Activated CD4-positive, alpha-beta T cell treated with anti-CD3 and anti-CD28 coated beads, Interleukin-2, amount 50 U/mL, for 4 hours (primary cell): ENCODE results near the gene RADIL.
A peak's percentile ranks its signal among the peaks of the same experiment; 100 is the strongest.

Experiments used
- DNase-seq, 2 experiments: peaks; one replicate each; pipeline ENCODE4 v3.0.0-alpha.2; 2020

The RADIL gene

DNA sequence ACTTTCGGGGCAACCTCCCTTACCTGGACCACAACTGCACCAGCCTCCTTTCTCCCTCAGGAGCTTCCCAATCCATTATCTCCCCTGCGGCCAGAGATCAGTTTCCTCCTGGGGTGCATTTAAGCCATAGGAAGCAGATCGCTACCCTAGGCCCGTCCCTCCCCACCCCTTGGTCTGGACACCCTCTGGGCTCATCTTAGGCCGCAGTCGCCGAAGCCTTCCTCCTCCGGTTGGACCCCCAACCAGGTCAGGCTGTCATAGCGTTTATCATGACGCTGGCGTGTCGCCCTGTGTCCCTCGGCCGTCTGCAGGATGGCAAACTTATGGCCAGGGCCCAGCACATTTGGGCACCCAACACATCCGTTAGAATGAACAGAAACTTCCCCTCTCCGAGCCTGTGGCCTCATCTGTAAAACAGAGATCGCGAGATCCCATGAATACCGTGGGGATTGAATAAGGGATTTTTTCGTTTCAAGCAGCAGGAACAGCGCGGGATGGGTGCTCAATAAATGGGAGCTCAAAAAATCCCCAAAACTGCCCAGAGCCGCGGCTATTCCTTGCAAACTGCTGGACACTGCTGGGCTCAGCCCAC lies 108.8 kb downstream of the RADIL start:
- DNase-seq = peak in 1 of 2 experiments; percentile 13

DNA sequence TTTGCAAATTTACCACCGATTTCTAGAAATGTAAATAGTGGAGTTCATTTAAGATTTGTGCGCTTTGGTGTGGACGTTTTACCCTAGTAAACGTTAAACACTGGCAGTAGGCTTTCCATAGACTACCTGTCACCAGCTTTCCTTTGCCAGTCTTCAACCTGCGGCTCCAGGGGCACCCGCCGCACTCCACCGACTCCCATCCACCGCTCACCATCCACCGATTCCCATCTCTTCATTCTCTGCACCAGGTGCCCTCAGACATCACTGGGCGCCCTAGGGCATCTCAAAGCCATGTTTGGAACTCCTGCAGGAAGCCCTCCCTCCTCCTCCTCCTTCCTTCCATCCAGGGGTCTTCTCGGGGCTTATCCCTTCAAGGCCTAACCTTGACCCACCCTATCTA lies 109.5 kb downstream of the RADIL start:
- no peak for DNase-seq

DNA sequence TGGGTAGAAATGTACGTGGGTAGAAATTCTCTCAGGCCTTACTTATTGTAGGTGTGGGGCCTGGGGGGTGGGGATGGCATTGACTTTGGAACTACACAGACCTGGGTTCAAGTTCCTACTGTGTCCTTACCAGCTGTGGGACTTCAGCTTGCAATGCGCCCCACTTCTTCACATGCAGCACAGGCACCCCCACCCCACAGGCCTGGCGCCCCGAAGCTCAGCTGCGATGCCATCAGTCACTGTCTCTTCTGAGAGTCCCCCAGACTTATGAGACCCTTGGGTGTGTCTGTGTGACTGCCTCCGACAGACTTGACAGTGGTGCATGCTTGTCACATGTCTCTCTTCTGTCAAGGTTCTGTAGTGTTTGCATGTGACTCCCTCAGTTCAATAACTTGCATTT lies 111.2 kb downstream of the RADIL start:
- no peak for DNase-seq

DNA sequence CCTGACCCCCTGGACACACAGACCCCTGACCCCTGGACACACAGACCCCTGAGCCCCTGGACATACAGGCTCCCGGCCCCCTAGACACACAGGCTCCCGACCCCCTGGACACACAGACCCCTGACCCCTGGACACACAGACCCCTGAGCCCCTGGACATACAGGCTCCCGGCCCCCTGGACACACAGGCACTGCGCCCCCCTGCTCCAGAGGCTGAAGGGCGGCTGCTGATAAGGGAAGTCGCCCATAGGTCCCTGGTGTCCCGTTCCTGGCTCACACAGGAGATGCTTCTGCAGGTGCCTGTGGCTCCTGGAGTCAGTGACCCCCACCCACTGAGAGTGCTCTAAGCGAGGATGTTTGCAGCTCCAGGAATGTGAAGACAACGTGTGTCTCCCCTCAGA lies 111.8 kb downstream of the RADIL start:
- no peak for DNase-seq

DNA sequence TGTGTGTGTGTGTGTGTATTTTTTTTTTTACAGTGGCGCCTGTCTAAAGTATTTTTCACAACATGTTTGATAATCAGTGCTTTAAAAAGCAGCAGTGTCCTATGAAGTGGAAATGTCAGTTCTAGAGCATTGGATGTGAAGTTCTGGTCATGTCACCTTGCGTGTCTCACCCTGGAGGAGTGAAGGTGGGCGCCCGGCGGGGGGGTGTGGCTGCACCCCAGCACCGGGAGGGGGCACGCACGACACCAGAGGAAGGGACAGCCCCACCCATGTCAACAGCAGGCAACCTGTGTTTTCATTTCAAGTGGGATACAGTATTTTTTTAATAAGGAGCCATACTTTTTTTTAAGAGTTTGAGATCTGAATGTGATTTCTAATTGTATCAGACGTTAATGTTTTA lies 112.6 kb downstream of the RADIL start:
- DNase-seq = no peak

DNA sequence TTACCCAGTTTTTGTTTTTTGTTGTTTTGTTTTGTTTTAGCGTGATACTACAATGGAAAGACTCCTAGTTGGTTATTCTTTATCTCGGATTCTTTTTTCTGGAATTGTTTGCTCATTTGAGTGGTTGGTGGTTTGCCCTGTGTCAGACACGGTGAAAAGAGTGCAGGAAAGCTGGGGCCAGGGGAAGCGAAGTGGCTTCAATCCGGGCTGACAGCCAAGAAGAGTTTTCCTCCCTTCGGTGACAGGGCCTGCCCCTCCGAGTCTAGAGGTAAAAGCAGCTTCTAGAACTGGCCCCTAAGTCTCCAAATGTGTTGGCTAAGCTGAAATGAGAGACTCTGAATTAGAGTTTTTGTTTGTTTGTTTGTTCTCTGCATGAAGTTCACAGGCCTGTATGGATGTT lies 113.8 kb downstream of the RADIL start:
- no peak for DNase-seq

DNA sequence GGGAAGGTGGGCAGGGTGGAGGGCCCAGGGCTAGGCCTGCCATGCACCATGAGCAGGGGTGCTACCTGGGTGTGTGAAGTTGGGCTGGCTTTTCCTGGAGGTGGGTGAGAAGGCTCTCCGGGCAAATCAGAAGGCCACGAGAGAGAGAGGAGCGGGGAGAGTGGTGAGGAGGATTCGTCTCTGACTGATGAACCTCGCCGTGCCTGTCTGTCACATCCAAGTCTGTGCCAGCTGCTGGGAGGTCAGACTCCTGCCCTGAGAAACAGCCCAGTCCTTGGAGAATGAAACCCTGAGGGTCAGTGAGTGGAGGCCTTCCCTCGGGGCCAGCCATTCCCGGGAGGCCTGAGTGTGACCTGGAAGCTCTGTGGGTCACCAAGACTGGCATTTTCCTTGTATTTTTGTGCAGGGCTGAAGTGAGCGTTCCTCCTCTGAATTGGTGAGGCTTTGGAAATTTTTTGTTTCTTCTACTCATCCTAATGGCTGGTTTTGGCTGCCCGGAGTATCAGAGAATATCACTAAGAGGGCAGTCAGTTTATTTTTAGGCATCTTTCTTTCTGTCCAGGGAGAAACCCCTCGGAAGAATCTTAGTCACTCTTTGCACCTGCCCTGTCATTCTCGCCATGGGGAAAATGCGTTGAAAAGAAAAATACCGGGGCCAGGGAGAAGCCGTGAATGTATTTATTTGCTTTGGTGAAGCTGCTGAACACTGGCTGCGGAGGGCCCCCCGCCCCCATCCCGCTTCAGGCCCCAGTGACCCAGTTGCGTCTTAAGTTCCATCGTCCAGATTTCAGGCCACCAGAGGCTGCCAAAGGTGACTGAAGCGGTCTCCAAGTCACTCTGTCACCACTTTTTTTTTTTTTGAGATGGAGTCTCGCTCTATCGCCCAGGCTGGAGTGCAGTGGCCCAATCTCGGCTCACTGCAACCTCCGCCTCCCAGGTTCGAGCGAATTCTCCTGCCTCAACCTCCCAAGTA lies 114.6 kb downstream of the RADIL start:
- no peak for DNase-seq

DNA sequence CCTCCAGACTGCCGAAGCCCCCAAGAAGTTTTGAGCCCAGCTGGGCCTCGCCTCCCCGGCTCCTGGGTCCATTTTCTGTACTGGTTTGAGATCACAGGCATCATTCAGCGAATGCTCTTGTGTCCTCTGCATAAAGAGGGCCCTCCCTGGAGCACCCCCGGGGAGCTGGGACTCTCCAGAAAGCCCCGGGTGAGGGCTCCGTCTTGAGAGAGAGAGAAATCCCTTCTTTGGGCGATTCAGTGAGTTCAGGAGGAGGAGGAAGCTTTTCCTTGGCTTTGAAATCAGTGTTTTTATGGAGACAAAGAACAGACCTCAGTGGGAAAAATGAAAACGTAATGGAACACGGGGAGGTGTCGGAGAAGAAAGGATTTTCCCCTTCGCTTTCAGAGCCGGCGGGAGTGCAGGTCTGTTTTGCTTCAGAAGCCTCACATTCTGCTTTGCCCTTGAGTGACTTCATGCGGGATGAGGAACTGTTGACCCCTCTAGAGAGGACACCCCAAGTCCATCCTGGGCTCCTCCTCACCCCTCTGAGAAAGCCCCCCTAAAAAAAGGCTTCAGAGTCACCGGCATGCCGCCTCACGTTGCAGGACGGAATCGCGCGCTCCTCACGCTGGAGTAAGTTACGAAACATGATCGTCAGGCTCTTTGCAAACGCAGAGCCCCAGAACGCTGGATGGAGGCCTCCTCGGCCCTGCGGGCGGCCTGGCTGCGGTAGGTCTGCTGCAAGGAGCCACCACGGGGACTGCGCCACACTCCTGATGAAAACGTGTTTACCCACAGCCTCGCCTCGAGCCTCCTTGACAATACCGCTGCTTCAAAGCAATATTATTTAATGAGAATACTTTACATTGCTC lies 116.6 kb downstream of the RADIL start:
- DNase-seq = no peak

DNA sequence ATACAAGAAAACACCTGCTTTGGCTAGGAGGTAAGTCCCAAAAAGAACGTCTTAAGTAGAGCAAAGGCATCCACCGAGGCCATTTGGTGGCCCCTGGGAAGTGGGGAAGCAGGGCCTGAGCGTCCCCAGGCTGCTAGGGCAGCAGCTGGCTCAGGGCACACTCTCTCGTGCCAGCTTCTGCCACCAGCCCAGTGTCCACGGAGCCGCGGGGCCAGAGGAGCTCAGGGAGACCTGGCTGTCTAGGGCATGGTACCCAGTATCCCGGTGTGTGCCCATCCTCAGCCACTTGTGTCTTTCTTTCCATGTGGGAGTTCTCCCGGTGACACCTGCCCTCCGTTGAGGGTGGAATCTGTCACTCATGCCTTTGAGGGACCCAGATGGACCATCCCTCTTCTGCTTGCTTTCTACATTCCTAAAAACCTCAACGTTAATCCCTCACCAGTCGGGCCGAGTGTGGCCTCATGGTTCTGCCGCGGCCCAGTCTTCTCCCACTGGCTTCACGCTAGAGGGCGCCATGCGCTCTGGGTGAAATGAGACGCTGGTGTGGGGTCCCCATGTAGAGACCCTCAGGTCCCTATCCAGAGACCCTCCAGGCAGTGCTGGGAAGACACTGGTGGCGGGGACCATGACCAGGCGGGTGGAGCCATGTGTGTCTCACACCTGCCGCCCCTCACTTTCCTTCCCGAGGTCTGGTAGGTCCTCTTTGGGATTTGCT lies 117.6 kb downstream of the RADIL start:
- DNase-seq = no peak

DNA sequence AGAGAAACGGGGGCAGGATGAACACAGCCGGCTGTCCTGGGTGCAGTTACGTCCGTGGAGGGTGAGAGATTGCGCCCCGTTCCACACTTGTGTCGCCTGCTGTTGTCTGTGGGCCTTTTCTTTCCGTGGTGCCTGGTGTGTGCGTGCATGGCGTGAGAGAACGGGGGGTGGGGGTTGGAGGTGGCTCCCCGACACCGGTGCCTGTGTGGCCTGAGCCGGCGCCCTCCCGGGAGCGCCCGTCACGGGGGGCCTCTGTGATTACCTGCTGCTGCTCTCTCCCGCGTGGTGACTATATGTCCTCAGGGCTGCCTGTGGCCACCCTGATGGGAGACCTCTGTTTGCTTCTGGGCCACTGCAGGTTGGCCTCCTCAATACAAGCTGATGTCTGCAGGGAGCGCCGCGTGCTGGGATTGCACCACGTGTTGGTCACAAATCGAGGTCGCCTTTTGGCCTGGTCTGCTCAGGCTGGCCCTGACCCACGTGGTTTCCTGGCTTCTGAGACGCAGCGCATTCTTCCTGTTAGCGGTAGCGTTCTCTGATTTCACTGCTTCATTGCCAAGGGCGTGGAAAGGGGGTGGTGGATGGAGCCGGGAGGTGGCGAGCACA lies 119.0 kb downstream of the RADIL start:
- DNase-seq = no peak

DNA sequence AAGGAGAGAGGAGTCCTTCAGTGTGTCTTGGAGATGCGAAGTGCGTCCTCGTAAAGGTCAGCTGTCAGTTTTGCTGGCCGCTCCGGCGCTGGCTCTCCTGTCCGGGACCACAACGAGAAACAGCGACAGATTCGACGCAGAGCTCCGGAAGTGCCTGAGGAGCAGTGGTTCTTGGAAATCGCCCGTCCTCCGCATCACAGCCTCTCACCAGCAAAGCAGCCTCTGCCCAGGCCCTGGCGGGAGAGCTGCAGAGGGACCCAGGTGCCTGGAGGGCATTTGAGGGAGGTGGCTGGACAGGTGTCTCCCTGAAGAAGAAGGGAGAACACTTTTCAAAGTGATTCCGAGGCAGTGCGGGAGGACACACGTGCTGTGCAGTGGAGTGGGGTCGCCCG lies 119.7 kb downstream of the RADIL start:
- no peak for DNase-seq

DNA sequence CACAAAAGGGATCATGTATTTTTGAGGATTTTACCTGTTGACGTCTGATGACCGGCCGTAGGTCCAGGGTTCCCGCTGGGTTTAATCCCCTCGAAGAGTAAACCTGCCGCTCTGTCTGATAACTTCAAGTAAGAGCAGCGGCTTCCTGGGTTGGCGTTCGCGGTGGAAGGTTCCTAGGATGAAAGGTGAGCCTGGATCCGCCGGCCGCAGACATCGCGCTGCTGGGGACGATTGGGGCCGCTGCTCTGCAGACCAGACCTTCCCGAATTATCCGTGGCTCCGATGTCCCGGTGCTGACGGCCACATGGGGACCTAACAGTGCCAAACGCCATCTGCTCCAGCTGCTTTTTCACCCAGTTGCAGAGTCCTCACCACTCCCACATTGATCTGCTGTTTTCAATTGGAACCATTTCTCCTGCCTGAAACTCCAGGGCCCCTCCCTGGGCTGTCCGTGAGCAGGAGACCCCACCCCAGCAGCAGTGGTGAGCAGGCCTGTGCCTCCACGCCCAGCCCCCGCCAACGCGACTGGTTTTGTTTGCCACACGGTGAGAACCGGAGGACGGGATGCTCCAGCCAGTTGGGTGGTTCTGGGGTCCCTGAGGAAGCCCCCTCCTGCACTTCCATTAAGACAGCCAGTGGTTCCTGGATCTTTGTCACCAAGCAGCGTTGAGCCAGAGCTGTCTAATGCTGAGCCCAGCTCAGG lies 120.3 kb downstream of the RADIL start:
- no peak for DNase-seq

DNA sequence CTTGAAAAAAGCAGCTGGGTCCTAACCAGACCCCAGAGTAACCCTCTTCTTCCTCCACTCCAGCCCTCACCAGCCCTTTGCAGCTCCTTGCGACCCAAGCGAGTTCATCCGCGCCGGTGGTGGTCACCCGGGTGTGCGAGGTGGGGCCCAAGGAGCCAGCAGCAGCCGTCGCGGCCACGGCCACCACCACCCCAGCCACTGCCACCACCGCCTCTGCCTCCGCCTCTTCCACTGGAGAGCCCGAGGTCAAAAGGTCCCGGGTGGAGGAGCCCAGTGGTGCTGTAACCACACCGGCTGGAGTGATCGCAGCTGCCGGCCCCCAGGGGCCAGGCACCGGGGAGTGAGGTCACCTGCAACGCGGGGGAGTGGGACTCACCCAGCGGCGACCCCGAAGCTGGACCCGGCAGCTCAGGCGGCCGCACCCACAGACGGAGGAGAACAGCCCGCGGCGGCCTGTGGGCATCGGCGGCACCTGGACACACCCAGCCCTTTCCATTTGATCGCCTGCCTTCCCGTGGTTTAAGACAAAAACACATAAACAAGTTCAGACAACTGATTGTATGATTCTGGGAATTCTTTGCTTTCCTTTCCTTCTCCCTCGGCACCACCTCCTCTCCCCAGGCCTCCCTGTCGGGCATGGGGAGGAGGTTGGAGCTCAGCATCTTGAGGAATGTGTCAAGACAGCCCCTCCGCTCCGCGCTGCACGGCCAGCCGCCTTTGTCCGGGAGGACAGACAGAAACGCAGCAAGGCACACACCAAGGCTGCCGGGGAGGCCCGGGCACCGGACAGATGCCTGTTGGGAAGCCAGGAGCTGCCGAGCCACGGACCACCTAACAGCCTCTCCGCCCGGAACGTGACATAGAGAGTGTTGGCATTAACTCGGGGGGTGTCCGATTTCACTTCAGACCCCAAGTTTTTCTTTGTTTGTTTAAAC lies 121.1 kb downstream of the RADIL start:
- DNase-seq = no peak

DNA sequence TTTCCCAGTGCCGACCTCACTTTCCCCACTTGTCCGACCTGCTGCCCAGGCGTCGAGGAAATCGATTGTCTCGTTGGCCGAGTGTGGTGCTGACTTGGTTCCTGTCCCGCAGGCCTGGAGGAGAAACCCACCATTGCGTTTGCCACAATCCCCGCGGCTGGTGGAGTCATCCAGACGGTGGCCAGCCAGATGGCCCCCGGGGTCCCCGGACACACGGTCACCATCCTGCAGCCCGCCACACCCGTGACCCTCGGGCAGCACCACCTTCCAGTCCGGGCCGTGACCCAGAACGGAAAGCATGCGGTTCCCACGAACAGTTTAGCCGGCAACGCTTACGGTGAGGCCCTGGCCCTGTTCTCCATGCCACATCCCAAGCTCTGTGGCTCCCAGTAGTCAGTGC lies 122.6 kb downstream of the RADIL start:
- no peak for DNase-seq

DNA sequence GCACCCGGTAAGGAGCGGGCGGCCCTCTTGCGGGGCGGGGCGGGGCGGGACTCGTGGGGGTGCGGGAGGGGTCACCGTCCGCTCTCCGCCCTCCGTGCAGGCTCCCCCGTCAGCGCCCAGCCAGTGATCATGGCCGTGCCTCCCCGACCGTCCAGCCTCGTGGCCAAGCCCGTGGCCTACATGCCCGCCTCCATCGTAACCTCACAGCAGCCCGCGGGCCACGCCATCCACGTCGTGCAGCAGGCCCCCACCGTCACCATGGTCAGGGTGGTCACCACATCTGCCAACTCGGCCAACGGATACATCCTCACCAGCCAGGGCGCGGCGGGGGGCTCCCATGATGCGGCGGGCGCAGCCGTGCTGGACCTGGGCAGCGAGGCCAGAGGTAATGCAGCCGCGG lies 124.3 kb downstream of the RADIL start:
- DNase-seq = no peak

DNA sequence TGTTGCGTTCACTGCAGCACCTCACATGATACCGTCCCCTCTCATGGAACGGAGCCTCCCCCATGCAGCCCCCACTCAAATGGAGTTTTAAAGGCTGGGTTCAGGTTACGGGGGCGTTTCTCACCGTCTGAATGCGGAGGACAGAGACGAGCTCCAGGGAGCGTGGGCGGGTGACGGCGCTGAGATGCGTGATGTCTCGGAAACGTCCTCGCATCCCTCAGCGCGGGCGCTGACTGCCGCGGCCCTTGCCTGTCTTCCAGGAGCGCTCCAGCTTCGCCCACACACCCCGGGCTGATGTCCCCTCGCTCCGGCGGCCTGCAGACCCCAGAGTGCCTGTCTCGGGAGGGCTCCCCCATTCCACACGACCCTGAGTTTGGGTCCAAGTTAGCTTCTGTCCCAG lies 124.7 kb downstream of the RADIL start:
- DNase-seq = no peak

DNA sequence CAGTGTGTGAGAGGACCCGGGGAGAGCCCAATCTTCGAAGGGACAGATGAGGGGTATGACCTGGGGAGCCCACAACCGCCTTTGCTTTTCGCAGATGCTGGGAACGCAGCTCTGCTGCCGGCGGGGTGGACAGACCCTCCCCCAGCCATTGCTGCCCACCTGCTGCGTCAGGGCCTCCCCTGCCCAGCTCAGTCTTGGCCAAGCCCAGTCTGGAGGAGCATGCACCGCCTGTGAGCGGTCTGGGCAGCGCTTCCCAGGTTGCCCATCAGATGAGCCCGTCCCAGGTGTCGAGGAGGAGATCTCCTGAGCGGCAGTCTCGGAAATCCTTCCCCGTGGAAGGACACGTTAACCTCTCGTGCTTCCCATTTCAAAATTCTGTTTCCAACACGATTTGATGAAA lies 125.4 kb downstream of the RADIL start:
- no peak for DNase-seq

DNA sequence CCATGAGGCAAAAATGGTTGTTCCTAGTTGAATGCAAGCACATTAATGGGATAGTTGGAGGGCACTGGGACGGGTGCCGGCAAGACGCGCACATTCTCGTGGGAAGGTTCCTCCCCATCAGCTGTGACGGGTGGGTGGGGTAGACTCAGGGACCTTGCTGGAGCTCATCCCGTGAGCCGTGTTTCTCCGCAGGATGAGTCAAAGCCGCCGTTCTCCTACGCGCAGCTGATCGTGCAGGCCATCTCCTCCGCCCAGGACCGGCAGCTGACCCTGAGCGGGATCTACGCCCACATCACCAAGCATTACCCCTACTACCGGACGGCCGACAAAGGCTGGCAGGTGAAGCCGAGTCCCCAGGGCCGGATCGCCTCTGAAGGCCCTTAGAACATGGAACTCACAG lies 128.5 kb downstream of the RADIL start:
- no peak for DNase-seq

DNA sequence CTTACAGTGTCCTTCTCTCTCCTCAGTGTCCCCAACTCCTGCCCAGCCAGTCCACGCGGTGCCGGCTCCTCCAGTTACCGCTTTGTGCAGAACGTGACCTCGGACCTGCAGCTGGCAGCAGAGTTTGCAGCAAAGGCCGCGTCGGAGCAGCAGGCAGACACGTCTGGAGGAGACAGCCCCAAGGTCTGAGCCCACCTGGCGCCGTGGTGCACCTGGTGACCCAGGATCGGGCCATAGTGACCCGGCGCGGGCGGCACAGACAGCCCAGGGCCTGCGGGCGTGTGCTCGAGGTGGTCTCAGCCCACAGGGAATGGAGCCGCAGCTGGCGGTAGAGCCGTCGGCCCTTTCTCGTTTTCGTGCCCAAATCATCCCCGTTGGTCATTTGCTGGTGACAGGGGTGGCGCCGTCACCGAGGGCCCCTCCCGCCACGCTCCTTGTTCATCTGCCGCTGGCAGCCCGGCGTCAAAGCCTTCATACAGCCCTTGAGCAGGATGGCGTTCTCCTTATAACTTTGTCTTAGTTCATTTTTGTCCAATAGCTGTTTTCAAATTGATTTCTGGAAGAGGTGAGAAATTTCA lies 129.0 kb downstream of the RADIL start:
- no peak for DNase-seq
